HG03175 (cell line): Measurements from ENCODE around the gene MAML3.

Experiments
- ATAC-seq: cut with Tn5 transposase; IDR thresholded peaks from one replicate; pipeline ENCODE4 v1.9.1; 2021; ENCODE audit warnings: mild to moderate bottlenecking, moderate library complexity; ENCODE audit not compliant: unreplicated experiment

MAML3 gene

DNA sequence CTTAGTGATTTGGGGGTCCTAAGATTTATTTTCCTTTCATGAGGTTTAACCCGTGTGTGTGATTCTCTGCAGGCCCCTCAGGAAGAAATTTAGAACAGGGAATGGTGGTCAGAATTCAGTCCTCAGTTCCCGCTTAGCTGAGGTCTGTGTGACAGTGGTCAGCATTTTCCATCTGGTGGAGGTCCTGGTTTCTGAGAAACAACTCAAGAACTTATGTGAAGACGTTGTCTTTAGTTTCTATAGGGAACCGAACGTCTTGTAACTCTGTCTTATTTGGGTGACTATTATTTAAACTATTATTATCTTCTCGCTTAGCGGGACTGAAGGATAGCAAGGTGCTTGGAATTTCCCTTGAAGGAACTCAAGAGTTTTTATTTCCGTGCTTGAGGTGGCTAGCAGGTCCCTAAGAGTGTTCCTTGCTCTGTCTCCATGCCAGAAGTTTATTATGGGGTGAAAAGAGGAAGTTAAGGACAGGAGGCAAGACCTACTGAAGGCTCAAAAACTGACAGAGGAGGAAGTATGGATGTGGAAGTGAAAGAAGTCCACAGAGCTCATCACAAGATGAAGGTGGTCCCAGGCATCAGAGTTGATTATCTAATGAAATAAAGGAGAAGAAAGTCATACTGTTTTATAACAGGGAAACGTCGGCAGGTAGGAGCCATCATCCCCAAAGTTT, 479.0 kb downstream of the MAML3 start:
- ATAC-seq: peak; percentile 85

GRCh38 chr4:139672732-139673131, 481.3 kb downstream of the MAML3 start:
- ATAC-seq: no peak

DNA sequence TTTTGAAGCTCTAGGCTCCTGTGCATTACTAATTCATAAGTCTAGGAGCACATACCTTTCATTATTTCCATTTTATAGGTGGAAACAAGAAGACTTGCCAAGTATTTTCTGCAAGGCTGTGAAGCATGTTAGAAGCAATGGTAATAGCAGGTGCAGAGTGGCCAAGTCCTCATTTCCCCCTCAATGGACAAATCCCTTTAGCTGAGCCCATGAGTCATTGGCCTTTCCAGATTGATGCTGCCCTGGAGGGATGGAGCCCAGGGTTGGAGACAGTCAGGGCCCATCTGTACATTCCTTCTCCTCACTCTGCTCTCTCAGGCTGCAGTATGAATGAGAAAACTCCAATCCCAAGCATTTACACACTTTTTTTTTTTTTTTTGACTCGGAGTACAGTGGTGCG, 481.8 kb downstream of the MAML3 start:
- ATAC-seq: no peak

DNA sequence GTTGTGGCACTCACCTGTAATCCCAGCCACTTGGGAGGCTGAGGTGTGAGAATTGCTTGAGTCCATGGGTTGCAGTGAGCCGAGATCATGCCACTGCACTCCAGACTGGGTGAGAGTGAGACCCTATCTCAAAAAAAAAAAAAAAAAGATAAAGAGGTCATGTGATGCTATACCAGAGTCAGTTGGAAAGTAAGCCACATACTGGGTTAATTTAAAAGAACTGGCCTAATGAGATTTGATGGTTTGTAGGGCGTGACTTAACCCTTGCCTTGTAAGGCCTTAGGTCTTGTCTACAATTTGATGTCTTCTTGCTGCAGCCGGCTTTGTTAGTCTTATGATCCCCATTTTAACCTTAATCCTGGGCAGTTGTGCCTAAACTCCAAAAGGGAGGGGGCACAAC, 483.2 kb downstream of the MAML3 start:
- no peak for ATAC-seq

DNA sequence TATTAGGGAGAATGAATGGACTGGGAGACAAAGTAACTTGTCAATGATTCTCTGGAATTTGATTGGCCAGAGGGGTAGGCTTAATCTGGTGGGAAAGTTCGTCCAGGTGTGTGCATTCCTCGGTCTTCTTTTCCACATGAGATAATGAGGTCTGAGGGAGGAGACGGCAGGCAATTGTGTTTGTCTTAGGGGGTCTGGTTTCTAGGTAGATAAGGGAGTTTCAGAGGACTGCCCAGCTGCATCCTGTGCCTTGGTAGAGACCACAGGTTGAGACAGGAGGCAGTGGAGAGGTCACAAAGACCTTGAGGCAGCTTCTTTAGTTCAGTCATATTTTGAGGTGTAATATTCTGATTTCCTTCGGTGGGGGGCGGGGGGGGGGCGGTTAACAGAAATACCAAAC, 484.1 kb downstream of the MAML3 start:
- no peak for ATAC-seq

DNA sequence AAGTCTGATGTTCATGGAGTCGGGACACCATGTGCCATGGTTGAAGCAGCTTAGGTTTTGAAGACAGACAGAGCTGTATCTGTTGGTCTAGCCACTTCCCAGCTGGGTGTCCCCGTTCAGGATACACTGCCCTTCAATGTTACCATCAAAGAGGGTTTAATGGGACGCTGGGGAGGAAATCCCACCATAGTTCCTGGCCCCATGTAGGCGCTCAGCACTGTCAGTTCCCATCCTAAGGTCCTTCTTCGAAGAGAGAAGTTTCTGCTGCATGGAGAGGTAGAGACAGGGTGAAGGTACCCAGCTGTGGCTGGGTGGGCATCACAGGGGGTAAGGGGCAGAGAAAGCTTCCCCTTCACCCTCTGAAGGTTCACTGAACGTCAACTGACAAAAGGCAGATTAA, 484.6 kb downstream of the MAML3 start:
- ATAC-seq: no peak

DNA sequence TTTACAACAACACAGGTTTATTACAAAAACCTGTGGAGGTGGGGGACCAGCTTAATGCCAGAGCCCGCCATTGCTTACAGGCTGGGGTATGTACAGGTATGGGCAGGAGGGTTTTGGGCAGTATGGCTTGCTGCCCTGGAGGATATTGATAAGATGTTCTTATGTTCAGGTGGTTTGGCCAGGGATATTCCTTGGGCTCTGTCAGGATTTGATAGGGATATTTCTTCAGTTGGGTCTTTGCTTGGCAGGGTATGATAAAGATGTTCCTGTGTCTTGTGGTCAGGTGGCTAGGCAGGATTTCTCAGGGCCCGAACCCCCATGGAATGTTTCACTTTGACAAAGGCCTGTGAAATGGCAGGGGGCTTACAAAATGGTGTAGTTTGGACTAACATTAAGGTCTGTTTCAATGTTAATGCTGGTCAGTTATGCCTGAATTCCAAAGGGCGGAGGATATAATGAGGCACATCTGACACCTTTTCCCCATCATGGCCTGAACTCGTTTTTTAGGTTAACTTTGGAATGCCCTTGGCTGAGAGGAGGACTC, 485.3 kb downstream of the MAML3 start:
- ATAC-seq: no peak

DNA sequence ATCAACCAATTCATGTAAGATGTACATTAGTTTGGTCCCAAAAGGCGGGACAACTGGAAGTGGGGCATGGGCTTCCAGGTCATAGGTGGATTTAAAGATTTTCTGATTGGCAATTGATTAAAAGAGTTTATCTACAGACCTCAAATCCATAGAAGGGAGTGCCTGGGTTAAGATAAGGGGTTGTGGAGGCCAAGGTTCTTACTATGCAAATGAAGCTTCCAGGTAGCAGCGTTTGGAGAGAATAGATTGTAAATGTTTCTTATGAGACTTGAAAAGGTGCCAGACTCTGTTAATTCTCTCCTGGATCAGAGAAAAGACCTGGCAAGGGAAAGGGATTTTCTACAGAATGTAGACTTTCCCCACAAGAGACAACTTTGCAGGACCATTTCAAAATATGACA, 485.9 kb downstream of the MAML3 start:
- ATAC-seq: no peak
